Osteoblast (primary cell): Measurements from ENCODE around the gene PLEKHJ1. TPM values are rescaled to one million over a fixed set of nuclear protein-coding genes. Genes with fewer than 3 reads are reported as not detected.

Experiments
- DNase-seq: peaks from one replicate; pipeline ENCODE4 v3.0.0; 2011; ENCODE audit warnings: low spot score, mixed read lengths; ENCODE audit not compliant: insufficient read length; ENCODE audit errors: missing footprints
- H2AFZ ChIP-seq: 2 replicates; pipeline ENCODE4 v1.6.0; 2011; ENCODE audit warnings: mild to moderate bottlenecking, low read length
- H3K27ac ChIP-seq: 2 replicates; pipeline ENCODE4 v1.5.1; 2011; ENCODE audit warnings: mild to moderate bottlenecking, low read depth, low read length, moderate library complexity
- H3K27me3 ChIP-seq: 2 replicates; pipeline ENCODE4 v1.6.0; 2012; ENCODE audit warnings: mild to moderate bottlenecking, control low read depth, inconsistent platforms, low read length, moderate library complexity; ENCODE audit not compliant: insufficient read depth
- H3K36me3 ChIP-seq: 2 replicates; pipeline ENCODE4 v1.5.1; 2011; ENCODE audit warnings: mild to moderate bottlenecking, low read length, control low read depth, moderate library complexity; ENCODE audit not compliant: insufficient read depth
- H3K4me1 ChIP-seq: 2 replicates; pipeline ENCODE4 v1.5.1; 2011; ENCODE audit warnings: mild to moderate bottlenecking, low read length, control low read depth, moderate library complexity; ENCODE audit not compliant: insufficient read depth
- H3K4me2 ChIP-seq: 2 replicates; pipeline ENCODE4 v1.6.0; 2011; ENCODE audit warnings: mild to moderate bottlenecking, low read length; ENCODE audit not compliant: insufficient read depth
- H3K4me3 ChIP-seq: fragments of 200-600 bp; sonication (generic); 3 replicates; pipeline ENCODE4 v1.5.1; 2012; ENCODE audit warnings: mild to moderate bottlenecking, low read length, inconsistent platforms; ENCODE audit not compliant: insufficient read depth
- H3K79me2 ChIP-seq: 2 replicates; pipeline ENCODE4 v1.6.0; 2012; ENCODE audit warnings: mild to moderate bottlenecking, low read length, control low read depth, inconsistent platforms; ENCODE audit not compliant: insufficient read depth
- H3K9me3 ChIP-seq: 2 replicates; pipeline ENCODE4 v1.5.1; 2011; ENCODE audit warnings: low read depth, low read length, control low read depth
- H4K20me1 ChIP-seq: 2 replicates; pipeline ENCODE4 v1.6.0; 2012; ENCODE audit warnings: mild to moderate bottlenecking, low read length, control low read depth; ENCODE audit not compliant: insufficient read depth
- total RNA-seq: library from RNA; depleted of rRNA; stranded (reverse); fragments of >200 nt; gene quantifications from 2 replicates; pipeline ENCODE4 v1.2.3, GENCODE V29; 2012
- TF ChIP-seq, protein P1 (sequence below): IDR thresholded peaks from 2 replicates; pipeline ENCODE4 v1.5.1; 2011; ENCODE audit warnings: mild to moderate bottlenecking, low read depth, low read length, moderate library complexity; ENCODE audit errors: extremely low read depth

Gene PLEKHJ1
- total RNA-seq, 1 donor: 43.4 TPM

DNA sequence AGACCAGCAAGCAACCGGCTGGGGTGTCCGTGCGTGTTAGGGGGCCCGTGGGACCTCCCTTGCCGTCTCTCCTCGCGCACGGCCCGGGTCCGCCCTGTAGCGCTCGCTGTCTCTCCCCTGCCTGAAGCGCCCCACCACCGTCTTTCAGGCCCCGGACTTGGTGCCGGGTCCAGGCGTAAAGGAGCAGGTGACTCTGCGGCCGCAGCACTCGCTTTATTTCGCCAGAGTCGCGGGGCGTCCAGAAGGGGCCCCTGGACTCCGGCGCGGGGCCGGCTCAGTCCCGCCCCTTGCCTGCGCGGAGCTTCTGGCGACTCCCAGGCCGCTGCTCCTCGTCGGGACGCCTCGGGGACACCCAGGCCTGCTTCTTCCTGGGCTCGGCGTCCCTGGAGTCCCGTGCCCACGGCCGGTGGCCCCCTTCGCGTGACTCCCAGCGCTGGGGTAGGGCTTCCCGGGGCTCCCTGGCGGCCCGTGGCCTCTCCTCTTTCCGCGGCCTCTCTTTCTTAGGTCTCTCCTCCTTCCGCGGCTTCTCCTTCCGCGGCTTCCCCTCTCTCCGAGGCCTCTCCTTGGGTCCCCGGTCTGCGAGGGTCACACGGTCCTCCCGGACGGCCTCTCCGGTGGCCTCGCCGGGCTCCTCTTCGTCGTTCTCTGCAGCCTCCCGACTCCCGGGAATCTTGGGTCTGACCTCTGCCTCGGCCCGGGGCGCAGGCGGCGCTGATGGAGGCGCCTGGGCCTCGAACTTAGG is 16.1 kb upstream of the PLEKHJ1 start:
- no peak overlapping the region for H3K27ac ChIP-seq
- no peaks in the 10 kb centered on the region for H3K4me1 ChIP-seq
- H3K27me3 ChIP-seq: peaks cover 47% of the 10 kb centered on the region
- peak; percentile 94 for DNase-seq
- H3K79me2 ChIP-seq: no peaks in the 10 kb centered on the region
- no peak overlapping the region for H3K4me3 ChIP-seq
- H3K36me3 ChIP-seq: peaks cover 3% of the 10 kb centered on the region
- no peak overlapping the region for H2AFZ ChIP-seq
- no peaks in the 10 kb centered on the region for H3K9me3 ChIP-seq
- peaks cover 19% of the 10 kb centered on the region for H4K20me1 ChIP-seq
- no peak overlapping the region for H3K4me2 ChIP-seq
- TF ChIP-seq, protein P1, sequence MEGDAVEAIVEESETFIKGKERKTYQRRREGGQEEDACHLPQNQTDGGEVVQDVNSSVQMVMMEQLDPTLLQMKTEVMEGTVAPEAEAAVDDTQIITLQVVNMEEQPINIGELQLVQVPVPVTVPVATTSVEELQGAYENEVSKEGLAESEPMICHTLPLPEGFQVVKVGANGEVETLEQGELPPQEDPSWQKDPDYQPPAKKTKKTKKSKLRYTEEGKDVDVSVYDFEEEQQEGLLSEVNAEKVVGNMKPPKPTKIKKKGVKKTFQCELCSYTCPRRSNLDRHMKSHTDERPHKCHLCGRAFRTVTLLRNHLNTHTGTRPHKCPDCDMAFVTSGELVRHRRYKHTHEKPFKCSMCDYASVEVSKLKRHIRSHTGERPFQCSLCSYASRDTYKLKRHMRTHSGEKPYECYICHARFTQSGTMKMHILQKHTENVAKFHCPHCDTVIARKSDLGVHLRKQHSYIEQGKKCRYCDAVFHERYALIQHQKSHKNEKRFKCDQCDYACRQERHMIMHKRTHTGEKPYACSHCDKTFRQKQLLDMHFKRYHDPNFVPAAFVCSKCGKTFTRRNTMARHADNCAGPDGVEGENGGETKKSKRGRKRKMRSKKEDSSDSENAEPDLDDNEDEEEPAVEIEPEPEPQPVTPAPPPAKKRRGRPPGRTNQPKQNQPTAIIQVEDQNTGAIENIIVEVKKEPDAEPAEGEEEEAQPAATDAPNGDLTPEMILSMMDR: no peak

DNA sequence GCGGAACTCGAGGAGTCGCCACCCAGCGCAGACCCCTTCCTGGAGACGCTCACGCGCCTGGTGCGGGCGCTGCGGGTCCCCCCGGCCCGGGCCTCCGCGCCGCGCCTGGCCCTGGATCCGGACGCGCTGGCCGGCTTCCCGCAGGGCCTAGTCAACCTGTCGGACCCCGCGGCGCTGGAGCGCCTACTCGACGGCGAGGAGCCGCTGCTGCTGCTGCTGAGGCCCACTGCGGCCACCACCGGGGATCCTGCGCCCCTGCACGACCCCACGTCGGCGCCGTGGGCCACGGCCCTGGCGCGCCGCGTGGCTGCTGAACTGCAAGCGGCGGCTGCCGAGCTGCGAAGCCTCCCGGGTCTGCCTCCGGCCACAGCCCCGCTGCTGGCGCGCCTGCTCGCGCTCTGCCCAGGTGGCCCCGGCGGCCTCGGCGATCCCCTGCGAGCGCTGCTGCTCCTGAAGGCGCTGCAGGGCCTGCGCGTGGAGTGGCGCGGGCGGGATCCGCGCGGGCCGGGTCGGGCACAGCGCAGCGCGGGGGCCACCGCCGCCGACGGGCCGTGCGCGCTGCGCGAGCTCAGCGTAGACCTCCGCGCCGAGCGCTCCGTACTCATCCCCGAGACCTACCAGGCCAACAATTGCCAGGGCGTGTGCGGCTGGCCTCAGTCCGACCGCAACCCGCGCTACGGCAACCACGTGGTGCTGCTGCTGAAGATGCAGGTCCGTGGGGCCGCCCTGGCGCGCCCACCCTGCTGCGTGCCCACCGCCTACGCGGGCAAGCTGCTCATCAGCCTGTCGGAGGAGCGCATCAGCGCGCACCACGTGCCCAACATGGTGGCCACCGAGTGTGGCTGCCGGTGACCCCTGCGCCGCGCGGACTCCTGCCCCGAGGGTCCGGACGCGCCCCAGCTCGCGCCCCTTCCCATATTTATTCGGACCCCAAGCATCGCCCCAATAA is 15.3 kb upstream of the PLEKHJ1 start:
- TF ChIP-seq, protein P1: no peak
- Histone ChIP-seq H3K27ac (no peak overlapping the region), H3K79me2 (no peaks in the 10 kb centered on the region), H3K27me3 (peaks cover 47% of the 10 kb centered on the region), H3K9me3 (no peaks in the 10 kb centered on the region), H3K4me3 (no peak overlapping the region), H3K36me3 (peaks cover 8% of the 10 kb centered on the region), H3K4me2 (no peak overlapping the region), H3K4me1 (no peaks in the 10 kb centered on the region), H4K20me1 (peaks cover 27% of the 10 kb centered on the region), H2AFZ (no peak overlapping the region)
- DNase-seq: peak; percentile 95

DNA sequence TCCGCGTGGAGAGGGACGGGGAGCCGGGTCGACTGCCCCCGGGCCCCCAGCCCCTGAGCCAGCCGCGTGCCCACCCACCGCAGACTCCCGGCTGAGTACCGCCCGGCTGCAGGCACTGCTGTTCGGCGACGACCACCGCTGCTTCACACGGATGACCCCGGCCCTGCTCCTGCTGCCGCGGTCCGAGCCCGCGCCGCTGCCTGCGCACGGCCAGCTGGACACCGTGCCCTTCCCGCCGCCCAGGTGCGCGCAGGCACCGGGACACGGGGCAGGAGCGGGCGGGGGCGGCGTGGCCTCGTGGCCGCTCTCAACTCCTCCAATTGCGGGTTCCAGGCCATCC is 14.6 kb upstream of the PLEKHJ1 start:
- DNase-seq: no peak
- Histone ChIP-seq H4K20me1 (peaks cover 33% of the 10 kb centered on the region), H3K27me3 (peaks cover 47% of the 10 kb centered on the region), H3K27ac (no peak overlapping the region), H3K4me1 (no peaks in the 10 kb centered on the region), H3K79me2 (peaks cover 3% of the 10 kb centered on the region), H3K9me3 (no peaks in the 10 kb centered on the region), H3K4me2 (no peak overlapping the region), H3K4me3 (no peak overlapping the region), H2AFZ (no peak overlapping the region), H3K36me3 (peaks cover 15% of the 10 kb centered on the region)
- TF ChIP-seq, protein P1: no peak
